H1 (cell line): ENCODE results near the gene SORD. TPM values are rescaled to one million over a fixed set of nuclear protein-coding genes. Genes with fewer than 3 reads are reported as not detected.

Experiments
- CTCF ChIA-PET: fragments of 300-600 bp; sonication (Branson Sonifier 250); formaldehyde crosslinking; loops from one replicate; lab custom pipeline; 2021; ENCODE audit not compliant: partially characterized antibody; lab: Charles Lee
- POLR2A ChIA-PET: fragments of 300-600 bp; sonication (Branson Sonifier 250); formaldehyde crosslinking; loops from one replicate; lab custom pipeline; 2021; ENCODE audit warnings: inconsistent platforms; ENCODE audit not compliant: partially characterized antibody; lab: Charles Lee
- DNase-seq, 2 experiments: peaks; one replicate each; pipeline versions ENCODE4 v3.0.0 to v3.0.0-alpha.2; 2010 to 2022; ENCODE audit warnings: low spot score in 2 of 2, low read depth in 1 of 2, mixed read lengths in 1 of 2
- FAIRE-seq: peaks from 2 replicates; lab custom pipeline; 2011; peaks lifted over from hg19 to GRCh38; lab: Jason Lieb, UNC
- H2AFZ ChIP-seq: 2 replicates; pipeline ENCODE4 v1.8.1; 2012; ENCODE audit warnings: low read length, inconsistent platforms
- H2AK5ac ChIP-seq: 2 replicates; pipeline ENCODE4 v1.6.1; 2013; ENCODE audit warnings: low read depth, low read length
- H2BK120ac ChIP-seq: replicated peaks from 2 replicates; pipeline ENCODE3; 2013; ENCODE audit warnings: low read depth, low read length, inconsistent platforms
- H2BK12ac ChIP-seq: 2 replicates; pipeline ENCODE4 v1.6.1; 2013; ENCODE audit warnings: low read depth, low read length
- H2BK15ac ChIP-seq: 2 replicates; pipeline ENCODE4 v1.6.1; 2013; ENCODE audit warnings: low read length
- H2BK20ac ChIP-seq: 2 replicates; pipeline ENCODE4 v1.6.1; 2013; ENCODE audit warnings: low read length
- H2BK5ac ChIP-seq: 2 replicates; pipeline ENCODE4 v1.6.1; 2013; ENCODE audit warnings: low read depth, low read length
- H3K14ac ChIP-seq: 2 replicates; pipeline ENCODE4 v1.6.1; 2013; ENCODE audit warnings: inconsistent platforms; ENCODE audit not compliant: insufficient read length
- H3K18ac ChIP-seq: 2 replicates; pipeline ENCODE4 v1.6.1; 2013; ENCODE audit warnings: low read length; ENCODE audit errors: extremely low read depth
- H3K23ac ChIP-seq: 2 replicates; pipeline ENCODE4 v1.6.1; 2013; ENCODE audit warnings: inconsistent platforms; ENCODE audit not compliant: insufficient read length
- H3K23me2 ChIP-seq: 2 replicates; pipeline ENCODE4 v1.6.1; 2013; ENCODE audit warnings: low read depth, low read length
- H3K27ac ChIP-seq: 2 replicates; pipeline ENCODE4 v1.6.1; 2011; ENCODE audit warnings: low read depth, low read length, inconsistent platforms
- H3K27me3 ChIP-seq, 4 experiments: replicated peaks in 1 of 4; 1 replicate in 1 of 4; 2 replicates in 3 of 4; pipeline versions ENCODE4 v1.6.1 to v1.8.1; 2011 to 2013; ENCODE audit warnings: low read length in 3 of 4, mild to moderate bottlenecking in 3 of 4, inconsistent platforms in 2 of 4, mixed read lengths in 2 of 4, moderate library complexity in 1 of 4; ENCODE audit not compliant: control insufficient read depth in 3 of 4, insufficient read depth in 3 of 4; ENCODE audit errors: extremely low read depth in 1 of 4
- H3K36me3 ChIP-seq, 4 experiments: 2 replicates each; pipeline versions ENCODE4 v1.6.1 to v1.8.1; 2011 to 2013; ENCODE audit warnings: mild to moderate bottlenecking in 4 of 4, low read length in 3 of 4, moderate library complexity in 2 of 4, control low read depth in 1 of 4, inconsistent platforms in 1 of 4; ENCODE audit not compliant: insufficient read depth in 4 of 4, control insufficient read depth in 2 of 4
- H3K4ac ChIP-seq: replicated peaks from 2 replicates; pipeline ENCODE3; 2013; ENCODE audit warnings: low read length, low read depth, mixed read lengths, inconsistent platforms; ENCODE audit not compliant: insufficient read length
- H3K4me1 ChIP-seq, 4 experiments: replicated peaks in 1 of 4; 1 replicate in 1 of 4; 2 replicates in 3 of 4; pipeline versions ENCODE4 v1.6.1 to v1.8.1; 2011 to 2013; ENCODE audit warnings: low read length in 3 of 4, inconsistent platforms in 2 of 4, mixed read lengths in 1 of 4; ENCODE audit not compliant: insufficient read depth in 4 of 4, control insufficient read depth in 3 of 4
- H3K4me2 ChIP-seq, 2 experiments: 2 replicates each; pipeline versions ENCODE4 v1.6.1 to v1.8.1; 2011 to 2013; ENCODE audit warnings: low read depth in 2 of 2, low read length in 2 of 2, control low read depth in 1 of 2, inconsistent platforms in 1 of 2, mild to moderate bottlenecking in 1 of 2; ENCODE audit not compliant: insufficient read depth in 1 of 2
- H3K4me3 ChIP-seq, 4 experiments: fragments of 200-600, 300-600 bp in 1 of 4; sonication (generic), shearing (Covaris generic), sonication (Bioruptor Twin) in 1 of 4; 2 replicates each; pipeline versions ENCODE4 v1.5.1 to v1.8.1; 2011 to 2016; ENCODE audit warnings: low read length in 4 of 4, low read depth in 3 of 4, control low read depth in 2 of 4, inconsistent platforms in 2 of 4, mild to moderate bottlenecking in 2 of 4, mixed read lengths in 1 of 4, moderate library complexity in 1 of 4; ENCODE audit not compliant: insufficient read depth in 2 of 4; ENCODE audit errors: extremely low read depth in 1 of 4
- H3K56ac ChIP-seq: replicated peaks from 2 replicates; pipeline ENCODE3; 2013; ENCODE audit warnings: low read depth, mild to moderate bottlenecking, mixed read lengths, low read length, inconsistent platforms; ENCODE audit not compliant: insufficient read length
- H3K79me1 ChIP-seq: 2 replicates; pipeline ENCODE4 v1.6.1; 2013; ENCODE audit warnings: low read depth, low read length, control low read depth
- H3K79me2 ChIP-seq, 2 experiments: 2 replicates each; pipeline versions ENCODE4 v1.6.1 to v1.8.1; 2012 to 2013; ENCODE audit warnings: low read length in 2 of 2, mild to moderate bottlenecking in 2 of 2, inconsistent platforms in 1 of 2; ENCODE audit not compliant: insufficient read depth in 2 of 2, control insufficient read depth in 1 of 2
- H3K9ac ChIP-seq, 4 experiments: replicated peaks in 1 of 4; 1 replicate in 1 of 4; 2 replicates in 3 of 4; pipeline versions ENCODE4 v1.6.1 to v1.8.1; 2011 to 2013; ENCODE audit warnings: low read depth in 3 of 4, low read length in 3 of 4, control low read depth in 2 of 4, mild to moderate bottlenecking in 2 of 4, moderate library complexity in 2 of 4, inconsistent platforms in 1 of 4; ENCODE audit errors: extremely low read depth in 1 of 4
- H3K9me3 ChIP-seq, 2 experiments: 2 replicates each; pipeline versions ENCODE4 v1.6.1 to v1.8.1; 2012 to 2013; ENCODE audit warnings: mild to moderate bottlenecking in 2 of 2, moderate library complexity in 2 of 2, control low read depth in 1 of 2, inconsistent platforms in 1 of 2, low read depth in 1 of 2, low read length in 1 of 2, mixed read lengths in 1 of 2; ENCODE audit not compliant: insufficient read depth in 2 of 2
- H4K20me1 ChIP-seq, 2 experiments: replicated peaks in 1 of 2; 2 replicates each; pipeline versions ENCODE3 to v1.8.1; 2011 to 2013; ENCODE audit warnings: inconsistent platforms in 2 of 2, low read length in 2 of 2, mild to moderate bottlenecking in 1 of 2; ENCODE audit not compliant: insufficient read depth in 2 of 2, control insufficient read depth in 1 of 2
- H4K5ac ChIP-seq: 2 replicates; pipeline ENCODE4 v1.6.1; 2013; ENCODE audit warnings: low read length, low read depth, mixed read lengths, inconsistent platforms; ENCODE audit not compliant: insufficient read length
- H4K8ac ChIP-seq: 2 replicates; pipeline ENCODE4 v1.8.0; 2013; ENCODE audit warnings: mild to moderate bottlenecking, moderate library complexity, low read length, inconsistent platforms; ENCODE audit not compliant: insufficient read depth; ENCODE audit errors: extremely low read depth
- H4K91ac ChIP-seq: replicated peaks from 2 replicates; pipeline ENCODE3; 2013; ENCODE audit warnings: low read length, mixed read lengths, inconsistent platforms; ENCODE audit not compliant: insufficient read length
- CBX8 ChIP-seq: fragments of 300-800, 300-1000 bp; sonication (generic); IDR thresholded peaks from 2 replicates; pipeline ENCODE4 v1.7.1; 2016; ENCODE audit warnings: low read depth, low read length, borderline replicate concordance
- CREB1 ChIP-seq: IDR thresholded peaks from 2 replicates; pipeline ENCODE4 v1.6.1; 2012; ENCODE audit warnings: inconsistent platforms
- GABPA ChIP-seq: IDR thresholded peaks from 2 replicates; pipeline ENCODE4 v1.6.1; 2011; ENCODE audit warnings: mild to moderate bottlenecking, low read length, moderate library complexity, borderline replicate concordance; ENCODE audit not compliant: insufficient read depth
- JUN ChIP-seq: IDR thresholded peaks from 2 replicates; pipeline ENCODE4 v1.6.1; 2011; ENCODE audit warnings: low read depth, mild to moderate bottlenecking, improper control_type of control experiment, low read length
- JUND ChIP-seq: IDR thresholded peaks from 2 replicates; pipeline ENCODE4 v1.6.1; 2011; ENCODE audit warnings: mild to moderate bottlenecking, improper control_type of control experiment, low read length
- NRF1 ChIP-seq: IDR thresholded peaks from 2 replicates; pipeline ENCODE4 v1.6.1; 2011; ENCODE audit warnings: mild to moderate bottlenecking, low read depth, low read length, improper control_type of control experiment
- RBBP5 ChIP-seq: IDR thresholded peaks from 2 replicates; pipeline ENCODE4 v1.7.1; 2012; ENCODE audit warnings: low read depth, mild to moderate bottlenecking, inconsistent platforms, low read length, moderate library complexity, borderline replicate concordance
- RFX5 ChIP-seq: IDR thresholded peaks from 2 replicates; pipeline ENCODE4 v1.6.1; 2011; ENCODE audit warnings: low read depth, low read length, improper control_type of control experiment, borderline replicate concordance
- TAF1 ChIP-seq: IDR thresholded peaks from 2 replicates; pipeline ENCODE4 v1.6.1; 2011; ENCODE audit warnings: mild to moderate bottlenecking, low read depth, low read length
- TBP ChIP-seq: IDR thresholded peaks from 2 replicates; pipeline ENCODE4 v1.6.1; 2011; ENCODE audit warnings: low read depth, low read length, improper control_type of control experiment
- WGBS, 2 experiments: shearing (Covaris generic) in 1 of 2; methylation state at CpG; one replicate each; pipeline versions ENCODE4 v1.1.6 to v1.1.7; 2013 to 2015; ENCODE audit warnings: low lambda C conversion rate in 2 of 2, mixed read lengths in 2 of 2, inconsistent platforms in 1 of 2, low coverage in 1 of 2, missing lambda C conversion rate in 1 of 2; ENCODE audit not compliant: insufficient replicate concordance in 2 of 2, insufficient coverage in 1 of 2, insufficient read length in 1 of 2; ENCODE audit errors: extremely low coverage in 1 of 2, missing lambda C conversion rate in 1 of 2; 5-methylcytosine and 5-hydroxymethylcytosine counted together
- polyA plus RNA-seq, 7 experiments: library from polyadenylated mRNA; depleted of rRNA in 3 of 7; stranded (reverse) in 5 of 7; unstranded in 2 of 7; fragments of >200 nt in 5 of 7; fragments of 200-250 nt in 2 of 7; gene quantifications; 1 replicate in 5 of 7; 2 replicates in 1 of 7; 4 replicates in 1 of 7; pipeline versions ENCODE4 v1.2.1 to v1.2.3, GENCODE V29; 2011 to 2013; ENCODE audit warnings: missing spikeins in 2 of 7, mixed read lengths in 2 of 7
- total RNA-seq: library from RNA; stranded (reverse); fragmentation: NEBNext Ultra II Directional; extraction: Animal tissue kit (Norgen Biotek cat#: 25700); gene quantifications from 2 replicates; pipeline ENCODE4 v1.2.1, GENCODE V29; 2021
- TF ChIP-seq, protein P1 (sequence below): IDR thresholded peaks from 2 replicates; pipeline ENCODE4 v1.6.1; 2012; ENCODE audit warnings: inconsistent platforms
- TF ChIP-seq, protein P2 (sequence below): IDR thresholded peaks from 2 replicates; pipeline ENCODE4 v1.6.1; 2012; ENCODE audit warnings: inconsistent platforms

The SORD gene
- total and polyA plus RNA-seq, 2 of the 8 experiments (the other 6 are each of a cell fraction or from before 2014, with no cell fraction given): 52.6 to 75.8 TPM

DNA sequence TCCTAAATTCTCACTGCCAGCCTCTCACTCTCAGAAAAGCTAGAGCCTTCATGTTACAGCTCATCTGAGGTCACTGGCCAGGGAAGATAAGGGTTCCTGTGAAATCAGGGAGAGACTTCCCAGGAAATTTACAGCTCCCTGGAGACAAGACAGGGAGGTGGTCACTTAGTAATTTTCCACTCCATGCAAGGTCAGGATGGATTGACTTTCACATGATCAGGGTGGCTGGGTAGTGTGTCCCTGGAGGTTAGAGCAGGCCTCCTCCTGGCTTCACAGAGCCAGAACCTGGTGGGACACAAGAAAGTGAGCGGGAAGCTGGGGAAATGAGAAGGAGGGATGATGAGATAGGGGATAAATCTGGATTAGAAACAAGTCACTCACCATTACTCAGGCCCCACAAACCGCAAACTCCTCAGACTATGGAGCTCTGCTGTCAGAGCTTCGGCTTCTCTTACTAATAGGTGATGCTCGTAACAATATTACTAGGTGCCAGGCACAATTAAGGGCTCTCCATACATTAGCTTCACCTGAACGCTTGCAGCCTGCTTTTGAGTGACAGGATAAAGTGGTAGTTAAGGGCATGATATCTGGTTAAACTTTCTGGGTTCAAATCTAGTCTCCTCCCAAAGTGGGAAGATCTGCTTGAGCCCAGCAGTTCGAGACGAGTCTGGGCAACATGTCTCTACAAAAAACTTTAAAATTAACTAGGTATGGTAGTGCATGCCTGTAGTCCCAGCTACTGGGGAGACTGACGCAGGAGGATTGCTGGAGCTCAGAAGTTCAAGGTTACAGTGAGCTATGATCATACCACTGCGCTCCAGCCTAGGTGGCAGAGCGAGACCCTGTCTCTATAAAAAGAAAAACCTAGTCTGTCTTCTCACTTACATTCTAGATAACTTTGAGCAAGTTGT lies 66.1 kb downstream of the SORD start:
- H3K9ac ChIP-seq: no peak overlapping the region
- no peak overlapping the region for H2AFZ ChIP-seq
- H4K8ac ChIP-seq: no peak overlapping the region
- H4K91ac ChIP-seq: no peak overlapping the region
- no peak overlapping the region for H2BK5ac ChIP-seq
- no peak overlapping the region for H3K4me2 ChIP-seq
- no peaks in the 10 kb centered on the region for H3K36me3 ChIP-seq
- no peak overlapping the region for H3K4me3 ChIP-seq
- H3K4ac ChIP-seq: no peak overlapping the region
- H2AK5ac ChIP-seq: no peak overlapping the region
- H3K18ac ChIP-seq: no peak overlapping the region
- H4K5ac ChIP-seq: no peak overlapping the region
- WGBS, 2 experiments: 92% methylated on average over 10 of the region's 10 CpGs; no CpG with 5 or more reads in 1 of the 2 experiments
- H3K9me3 ChIP-seq: no peaks in the 10 kb centered on the region
- H2BK15ac ChIP-seq: no peak overlapping the region
- no peaks in the 10 kb centered on the region for H3K23me2 ChIP-seq
- no peak overlapping the region for H2BK20ac ChIP-seq
- H2BK120ac ChIP-seq: no peak overlapping the region
- no peaks in the 10 kb centered on the region for H3K79me2 ChIP-seq
- DNase-seq: no peak
- no peak overlapping the region for H3K14ac ChIP-seq
- no peak overlapping the region for H3K27ac ChIP-seq
- H3K79me1 ChIP-seq: no peaks in the 10 kb centered on the region
- no peaks in the 10 kb centered on the region for H4K20me1 ChIP-seq
- no peaks in the 10 kb centered on the region for H3K4me1 ChIP-seq
- no peak overlapping the region for H3K23ac ChIP-seq
- ChIA-PET CTCF (interaction anchor here (1.0 to 2.3 kb wide), 6 partner anchors 8 to 52 kb away, joined by 3 to 11 read pairs (median 4); no protein-coding TSS in a partner anchor), POLR2A (interaction anchor here (1.5 kb wide), 1 partner anchor 66 kb away, joined by 4 read pairs; the partner anchor contains the start of gene SORD)
- H2BK12ac ChIP-seq: no peak overlapping the region
- H3K27me3 ChIP-seq: no peaks in the 10 kb centered on the region
- FAIRE-seq: no peak
- no peak overlapping the region for H3K56ac ChIP-seq
- TF ChIP-seq CREB1: no peak
- no peak for TF ChIP-seq TAF1
- TF ChIP-seq, protein P1, sequence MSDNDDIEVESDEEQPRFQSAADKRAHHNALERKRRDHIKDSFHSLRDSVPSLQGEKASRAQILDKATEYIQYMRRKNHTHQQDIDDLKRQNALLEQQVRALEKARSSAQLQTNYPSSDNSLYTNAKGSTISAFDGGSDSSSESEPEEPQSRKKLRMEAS: no peak
- no peak for TF ChIP-seq GABPA
- no peak for TF ChIP-seq CBX8
- TF ChIP-seq JUND: no peak
- TF ChIP-seq, protein P2, sequence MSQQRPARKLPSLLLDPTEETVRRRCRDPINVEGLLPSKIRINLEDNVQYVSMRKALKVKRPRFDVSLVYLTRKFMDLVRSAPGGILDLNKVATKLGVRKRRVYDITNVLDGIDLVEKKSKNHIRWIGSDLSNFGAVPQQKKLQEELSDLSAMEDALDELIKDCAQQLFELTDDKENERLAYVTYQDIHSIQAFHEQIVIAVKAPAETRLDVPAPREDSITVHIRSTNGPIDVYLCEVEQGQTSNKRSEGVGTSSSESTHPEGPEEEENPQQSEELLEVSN: no peak
- no peak for TF ChIP-seq RBBP5
- no peak for TF ChIP-seq TBP
- TF ChIP-seq JUN: no peak
- TF ChIP-seq NRF1: no peak
- no peak for TF ChIP-seq RFX5
